ENCODE results near the gene ERO1B.

DNA sequence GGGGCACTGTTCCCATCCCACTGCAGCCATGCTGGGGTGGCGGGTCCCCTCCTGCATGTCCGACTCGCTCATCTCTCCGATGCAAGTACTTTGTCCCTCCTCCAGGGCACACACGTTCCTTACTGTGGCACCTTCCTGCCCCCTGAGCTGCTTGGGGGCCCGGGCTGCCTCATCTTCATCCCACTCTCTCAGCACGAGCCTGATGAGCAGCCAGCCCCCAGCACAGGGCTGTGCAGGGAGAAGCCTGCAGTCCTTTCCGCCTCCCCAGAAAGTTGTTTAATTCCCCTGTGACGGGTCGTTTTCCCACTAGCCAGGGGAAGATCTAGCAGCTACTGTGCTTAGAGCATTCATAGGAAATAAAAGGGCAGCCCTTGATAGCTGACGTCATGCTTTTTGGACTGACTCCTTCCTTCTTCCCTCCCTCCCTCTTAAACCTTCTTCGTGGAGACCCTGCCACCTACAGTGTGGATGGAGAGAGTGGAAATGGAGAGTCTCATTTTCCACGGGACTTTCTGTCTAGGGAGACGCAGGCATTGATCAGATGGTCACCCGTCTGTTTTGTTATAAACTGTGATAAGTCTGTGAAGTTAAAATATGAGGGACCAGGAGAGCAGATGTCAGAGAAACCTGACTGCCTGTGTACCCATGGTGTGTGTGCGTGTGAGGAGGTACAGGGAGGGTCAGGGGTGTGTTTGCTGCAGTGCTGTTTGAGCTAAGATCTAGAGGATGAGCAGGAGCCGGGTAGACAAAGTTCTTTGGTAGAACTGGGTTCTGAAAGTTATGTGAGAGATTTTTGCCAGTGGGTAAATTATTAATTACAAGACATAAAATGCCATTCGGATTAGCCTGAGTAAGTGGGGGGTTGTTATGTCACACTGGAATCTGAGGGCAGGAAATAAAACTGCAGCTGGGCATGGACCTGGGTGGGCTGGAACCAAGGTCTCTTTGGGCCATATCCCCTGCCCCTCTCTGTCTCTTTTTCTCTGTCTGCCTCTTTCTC is 105.1 kb downstream of the ERO1B start:
- TF ChIP-seq, protein P1, sequence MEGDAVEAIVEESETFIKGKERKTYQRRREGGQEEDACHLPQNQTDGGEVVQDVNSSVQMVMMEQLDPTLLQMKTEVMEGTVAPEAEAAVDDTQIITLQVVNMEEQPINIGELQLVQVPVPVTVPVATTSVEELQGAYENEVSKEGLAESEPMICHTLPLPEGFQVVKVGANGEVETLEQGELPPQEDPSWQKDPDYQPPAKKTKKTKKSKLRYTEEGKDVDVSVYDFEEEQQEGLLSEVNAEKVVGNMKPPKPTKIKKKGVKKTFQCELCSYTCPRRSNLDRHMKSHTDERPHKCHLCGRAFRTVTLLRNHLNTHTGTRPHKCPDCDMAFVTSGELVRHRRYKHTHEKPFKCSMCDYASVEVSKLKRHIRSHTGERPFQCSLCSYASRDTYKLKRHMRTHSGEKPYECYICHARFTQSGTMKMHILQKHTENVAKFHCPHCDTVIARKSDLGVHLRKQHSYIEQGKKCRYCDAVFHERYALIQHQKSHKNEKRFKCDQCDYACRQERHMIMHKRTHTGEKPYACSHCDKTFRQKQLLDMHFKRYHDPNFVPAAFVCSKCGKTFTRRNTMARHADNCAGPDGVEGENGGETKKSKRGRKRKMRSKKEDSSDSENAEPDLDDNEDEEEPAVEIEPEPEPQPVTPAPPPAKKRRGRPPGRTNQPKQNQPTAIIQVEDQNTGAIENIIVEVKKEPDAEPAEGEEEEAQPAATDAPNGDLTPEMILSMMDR (conservative IDR thresholded peaks at IDR 0.05; ENCODE audit: low read depth, low read length): no peak
- TF ChIP-seq POLR2A (IDR thresholded peaks at IDR 0.05; ENCODE audit: low read depth, low read length): no peak
- TF ChIP-seq RAD21 (IDR thresholded peaks at IDR 0.05; ENCODE audit: low read length): no peak
- TF ChIP-seq MAZ (IDR thresholded peaks at IDR 0.05; ENCODE audit: borderline replicate concordance, low read depth, low read length): no peak
- no peak for TF ChIP-seq NFE2L2 (IDR thresholded peaks at IDR 0.05; ENCODE audit: low read depth, low read length)
- no peak for TF ChIP-seq RFX5 (IDR thresholded peaks at IDR 0.05; ENCODE audit: low read depth, low read length)
- TF ChIP-seq, protein P2, sequence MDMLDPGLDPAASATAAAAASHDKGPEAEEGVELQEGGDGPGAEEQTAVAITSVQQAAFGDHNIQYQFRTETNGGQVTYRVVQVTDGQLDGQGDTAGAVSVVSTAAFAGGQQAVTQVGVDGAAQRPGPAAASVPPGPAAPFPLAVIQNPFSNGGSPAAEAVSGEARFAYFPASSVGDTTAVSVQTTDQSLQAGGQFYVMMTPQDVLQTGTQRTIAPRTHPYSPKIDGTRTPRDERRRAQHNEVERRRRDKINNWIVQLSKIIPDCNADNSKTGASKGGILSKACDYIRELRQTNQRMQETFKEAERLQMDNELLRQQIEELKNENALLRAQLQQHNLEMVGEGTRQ (IDR thresholded peaks at IDR 0.05; ENCODE audit: low read depth, low read length): no peak
- TF ChIP-seq MXI1 (IDR thresholded peaks at IDR 0.05; ENCODE audit: borderline replicate concordance, low read depth, low read length): no peak
- no peak for TF ChIP-seq FOS (IDR thresholded peaks at IDR 0.05; ENCODE audit: low read depth, low read length)
- TF ChIP-seq, protein P3, sequence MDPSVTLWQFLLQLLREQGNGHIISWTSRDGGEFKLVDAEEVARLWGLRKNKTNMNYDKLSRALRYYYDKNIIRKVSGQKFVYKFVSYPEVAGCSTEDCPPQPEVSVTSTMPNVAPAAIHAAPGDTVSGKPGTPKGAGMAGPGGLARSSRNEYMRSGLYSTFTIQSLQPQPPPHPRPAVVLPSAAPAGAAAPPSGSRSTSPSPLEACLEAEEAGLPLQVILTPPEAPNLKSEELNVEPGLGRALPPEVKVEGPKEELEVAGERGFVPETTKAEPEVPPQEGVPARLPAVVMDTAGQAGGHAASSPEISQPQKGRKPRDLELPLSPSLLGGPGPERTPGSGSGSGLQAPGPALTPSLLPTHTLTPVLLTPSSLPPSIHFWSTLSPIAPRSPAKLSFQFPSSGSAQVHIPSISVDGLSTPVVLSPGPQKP (IDR thresholded peaks at IDR 0.05; ENCODE audit: borderline replicate concordance, low read depth, low read length): no peak
- TF ChIP-seq CEBPB (IDR thresholded peaks at IDR 0.05; ENCODE audit: low read depth, low read length): no peak
